Activated naive CD8-positive, alpha-beta T cell treated with anti-CD3 and anti-CD28 coated beads for 36 hours (primary cell): ENCODE measurements around the gene FTO. TPM values are rescaled to one million over a fixed set of nuclear protein-coding genes. Genes with fewer than 3 reads are reported as not detected.

Experiments used
- DNase-seq: peaks from one replicate; pipeline ENCODE4 v3.0.0; 2021
- H3K27ac Mint-ChIP-seq: one replicate; pipeline ENCODE4 v1.8.0; 2022; ENCODE audit warnings: mild to moderate bottlenecking, moderate library complexity, mixed read lengths
- H3K27me3 Mint-ChIP-seq: one replicate; pipeline ENCODE4 v1.8.0; 2022; ENCODE audit warnings: mild to moderate bottlenecking, mixed read lengths
- H3K36me3 Mint-ChIP-seq: one replicate; pipeline ENCODE4 v1.8.0; 2021; ENCODE audit warnings: mild to moderate bottlenecking, mixed read lengths
- H3K4me1 Mint-ChIP-seq: one replicate; pipeline ENCODE4 v1.8.0; 2021; ENCODE audit warnings: mixed read lengths
- H3K4me3 Mint-ChIP-seq: one replicate; pipeline ENCODE4 v1.8.0; 2022; ENCODE audit warnings: mild to moderate bottlenecking, moderate library complexity, mixed read lengths
- H3K9me3 Mint-ChIP-seq: one replicate; pipeline ENCODE4 v1.8.0; 2022; ENCODE audit warnings: mixed read lengths
- total RNA-seq, 2 experiments: library from RNA; stranded (reverse); gene quantifications; one replicate each; pipeline ENCODE4 v1.2.3, GENCODE V29; 2021

Gene FTO
- total RNA-seq, 2 experiments from 2014 or later = 51.1 to 52.7 TPM

DNA sequence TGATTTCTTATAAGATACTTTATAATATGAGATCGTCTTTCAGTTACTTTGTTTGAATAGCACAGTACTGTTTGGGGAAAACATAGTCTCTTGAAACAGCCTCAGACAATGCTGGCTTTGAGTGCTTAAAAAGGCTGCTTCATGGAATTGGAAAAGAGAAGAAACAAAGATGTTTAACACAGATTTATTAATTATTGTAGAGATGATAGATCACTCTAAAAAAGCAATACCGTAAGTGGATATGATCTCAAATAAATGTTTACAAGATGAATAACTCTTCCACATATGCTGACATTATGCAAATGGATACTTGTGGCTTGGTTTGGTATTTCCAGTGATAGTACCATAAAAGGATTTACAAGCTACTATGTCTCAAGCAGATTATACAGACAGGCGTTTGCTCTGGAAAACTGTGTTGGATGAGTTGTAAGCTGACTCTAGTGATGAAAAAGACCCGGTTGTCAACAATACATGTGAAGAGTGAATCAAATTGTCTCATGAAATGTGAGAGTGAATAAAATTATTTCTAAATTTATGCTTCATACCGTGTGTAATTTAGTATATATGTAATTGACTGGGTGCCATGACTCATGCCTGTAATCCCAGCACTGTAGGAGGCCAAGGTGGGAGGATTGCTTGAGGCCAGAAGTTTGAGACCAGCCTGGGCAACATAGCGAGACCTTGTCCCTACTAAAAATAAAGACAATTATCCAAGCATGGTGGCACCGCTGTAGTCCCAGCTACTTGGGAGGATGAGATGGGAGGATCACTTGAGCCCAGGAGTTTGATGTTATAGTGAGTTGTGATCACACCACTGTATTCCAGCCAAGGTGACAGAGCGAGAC, 105.4 kb downstream of the FTO start:
- Mint-ChIP-seq H3K27ac (no peak overlapping the region), H3K27me3 (no peaks in the 10 kb centered on the region), H3K9me3 (no peaks in the 10 kb centered on the region), H3K4me3 (no peak overlapping the region), H3K4me1 (peaks cover 13% of the 10 kb centered on the region), H3K36me3 (peaks cover 16% of the 10 kb centered on the region)
- no peak for DNase-seq

DNA sequence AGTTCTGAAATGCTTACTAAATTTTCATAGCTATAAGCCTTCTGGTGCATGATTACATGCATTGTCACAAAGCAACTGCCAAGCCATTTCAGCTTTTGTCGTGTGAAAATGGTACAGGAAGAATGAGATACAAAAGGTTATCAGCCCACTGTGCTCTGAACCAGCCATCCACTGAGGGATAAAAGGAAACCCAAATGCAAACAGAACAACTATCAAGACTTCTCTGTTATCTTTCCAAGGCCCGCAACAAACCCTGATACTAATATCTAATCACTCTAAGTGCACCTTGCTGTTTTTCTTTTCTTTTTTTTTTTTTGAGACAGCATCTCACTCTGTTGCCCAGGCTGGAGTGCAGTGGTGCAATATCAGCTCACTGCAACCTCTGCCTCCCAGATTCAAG, 109.0 kb downstream of the FTO start:
- DNase-seq = no peak
- H3K27ac Mint-ChIP-seq = no peak overlapping the region

GRCh38 chr16:53814801-53815200, 110.8 kb downstream of the FTO start:
- H3K36me3 Mint-ChIP-seq = peaks cover 30% of the 10 kb centered on the region
- H3K27ac Mint-ChIP-seq = peak overlapping the region; percentile 14
- no peaks in the 10 kb centered on the region for H3K9me3 Mint-ChIP-seq
- H3K27me3 Mint-ChIP-seq = no peaks in the 10 kb centered on the region
- H3K4me3 Mint-ChIP-seq = no peak overlapping the region
- peaks cover 3% of the 10 kb centered on the region for H3K4me1 Mint-ChIP-seq
- no peak for DNase-seq

More for the DNA sequence above, 109.0 kb downstream of the FTO start:
- Mint-ChIP-seq H3K36me3 (peaks cover 30% of the 10 kb centered on the region), H3K4me3 (no peak overlapping the region), H3K4me1 (no peaks in the 10 kb centered on the region), H3K27me3 (no peaks in the 10 kb centered on the region), H3K9me3 (no peaks in the 10 kb centered on the region)

DNA sequence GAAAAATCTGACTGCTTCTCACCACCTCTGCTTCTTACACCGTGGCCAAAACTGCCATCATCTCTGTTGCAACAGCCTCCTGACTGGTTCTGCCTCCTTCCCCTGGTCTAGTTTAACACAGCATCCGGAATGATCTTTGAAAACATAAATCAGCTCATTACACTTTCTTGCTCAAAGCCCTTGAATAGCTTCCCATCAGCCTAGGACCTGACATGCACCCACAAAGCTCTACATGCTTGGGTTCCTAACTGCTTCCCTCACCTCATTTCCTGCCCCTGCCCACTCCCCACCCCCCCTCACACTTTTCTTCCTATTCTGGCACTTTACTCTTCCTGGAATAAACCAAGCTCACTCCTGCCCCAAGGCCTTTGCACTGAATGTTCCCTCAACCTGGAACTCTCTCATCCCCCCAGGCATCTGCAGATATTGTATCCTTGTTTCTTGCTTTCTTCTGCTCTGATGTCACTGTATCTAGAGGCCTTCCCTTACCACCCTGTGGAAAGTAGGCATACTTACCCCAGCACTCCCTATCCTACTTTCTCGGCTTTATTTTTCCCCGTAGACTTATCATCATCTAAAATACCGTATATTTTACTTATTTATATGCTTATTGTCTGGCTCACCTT, 112.4 kb downstream of the FTO start:
- H3K27me3 Mint-ChIP-seq = no peaks in the 10 kb centered on the region
- peaks cover 25% of the 10 kb centered on the region for H3K36me3 Mint-ChIP-seq
- DNase-seq = no peak
- no peak overlapping the region for H3K4me3 Mint-ChIP-seq
- H3K27ac Mint-ChIP-seq = no peak overlapping the region
- H3K9me3 Mint-ChIP-seq = no peaks in the 10 kb centered on the region
- H3K4me1 Mint-ChIP-seq = peaks cover 5% of the 10 kb centered on the region

DNA sequence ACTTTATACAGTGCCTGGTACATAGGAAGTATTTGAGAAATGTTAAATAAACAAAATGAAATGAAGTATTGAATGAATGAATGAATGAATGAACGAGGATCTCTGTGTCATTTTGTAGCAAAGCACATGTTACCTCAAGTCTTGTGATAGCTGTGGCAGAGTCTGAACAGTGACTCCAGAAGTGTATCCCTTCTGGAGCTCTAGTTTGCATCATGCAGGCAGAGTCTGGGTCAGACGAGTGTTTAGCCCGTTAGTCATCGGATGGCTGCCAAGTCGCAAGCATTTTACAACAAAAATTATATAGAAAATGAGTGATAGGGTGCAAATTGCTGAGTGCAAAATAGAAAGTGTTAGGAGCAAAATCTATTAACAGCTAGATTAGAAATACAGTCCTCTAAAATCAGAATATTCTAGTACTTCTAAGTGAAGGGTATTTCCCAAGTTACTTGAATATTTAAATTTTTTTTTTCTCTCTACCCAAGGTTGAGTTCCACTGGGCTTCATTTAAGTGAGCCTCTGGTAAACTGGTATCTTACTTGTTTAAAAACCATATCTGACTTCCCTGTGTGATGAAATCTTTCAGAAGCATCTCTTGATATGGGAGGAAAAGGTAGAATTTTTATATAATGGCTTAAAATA, 113.3 kb downstream of the FTO start:
- peaks cover 10% of the 10 kb centered on the region for H3K4me1 Mint-ChIP-seq
- no peaks in the 10 kb centered on the region for H3K27me3 Mint-ChIP-seq
- H3K9me3 Mint-ChIP-seq = no peaks in the 10 kb centered on the region
- no peak for DNase-seq
- no peak overlapping the region for H3K27ac Mint-ChIP-seq
- H3K4me3 Mint-ChIP-seq = no peak overlapping the region
- peaks cover 25% of the 10 kb centered on the region for H3K36me3 Mint-ChIP-seq

DNA sequence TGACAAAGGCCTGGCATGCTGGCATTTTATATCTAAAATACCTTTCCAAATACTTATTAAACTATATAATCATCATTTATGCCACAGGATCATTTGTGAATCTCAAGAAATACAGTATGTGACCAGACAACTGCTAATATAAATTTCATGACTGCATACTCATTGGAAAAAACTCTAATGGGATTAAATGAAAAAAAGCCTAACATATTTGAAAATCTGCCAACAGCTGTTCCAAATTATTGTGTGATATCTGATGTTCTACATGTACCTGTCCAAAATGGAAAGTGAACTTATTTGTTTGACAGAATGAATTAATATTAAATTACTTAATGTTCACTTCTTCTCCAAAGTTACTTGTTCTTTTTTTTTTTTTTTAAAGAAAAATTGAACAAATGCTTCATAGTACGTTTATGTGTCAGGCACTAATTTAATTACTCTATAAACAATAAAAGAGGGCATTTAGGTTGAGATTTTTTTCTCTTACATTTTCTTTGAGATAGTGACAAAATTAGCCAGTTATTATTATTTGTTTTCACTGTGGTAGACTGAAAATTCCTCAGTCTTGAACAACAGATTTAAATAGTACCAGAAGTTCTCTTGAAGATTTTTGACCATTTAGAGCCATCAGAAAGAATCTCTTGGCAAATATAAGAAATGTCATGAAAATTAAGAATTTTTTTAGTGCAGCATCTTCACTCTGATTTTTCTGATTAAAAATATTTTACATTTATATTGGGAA, 114.0 kb downstream of the FTO start:
- peaks cover 25% of the 10 kb centered on the region for H3K36me3 Mint-ChIP-seq
- no peak overlapping the region for H3K27ac Mint-ChIP-seq
- no peak for DNase-seq
- H3K27me3 Mint-ChIP-seq = no peaks in the 10 kb centered on the region
- no peak overlapping the region for H3K4me3 Mint-ChIP-seq
- peaks cover 10% of the 10 kb centered on the region for H3K4me1 Mint-ChIP-seq
- H3K9me3 Mint-ChIP-seq = no peaks in the 10 kb centered on the region

DNA sequence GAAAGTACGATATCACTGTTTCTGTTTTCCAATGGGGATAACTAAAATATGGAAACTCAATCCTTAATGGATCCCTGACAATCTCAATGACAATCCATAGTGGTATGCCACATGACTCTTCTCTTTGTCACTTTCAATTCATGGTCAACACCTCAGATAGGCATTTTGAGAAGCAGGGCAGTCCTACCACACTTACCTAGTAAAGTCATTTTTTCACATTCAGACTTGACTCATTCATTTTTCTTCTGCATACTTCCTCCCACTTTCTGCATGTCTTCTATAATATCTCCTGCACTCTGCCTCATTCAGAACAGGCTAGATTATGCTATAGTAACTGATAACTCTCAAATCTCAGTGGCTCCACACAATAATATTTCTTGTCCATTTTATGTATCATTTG, 117.5 kb downstream of the FTO start:
- peaks cover 10% of the 10 kb centered on the region for H3K4me1 Mint-ChIP-seq
- no peak for DNase-seq
- H3K36me3 Mint-ChIP-seq = peaks cover 3% of the 10 kb centered on the region
- H3K9me3 Mint-ChIP-seq = no peaks in the 10 kb centered on the region
- H3K27ac Mint-ChIP-seq = no peak overlapping the region
- H3K4me3 Mint-ChIP-seq = no peak overlapping the region
- no peaks in the 10 kb centered on the region for H3K27me3 Mint-ChIP-seq

DNA sequence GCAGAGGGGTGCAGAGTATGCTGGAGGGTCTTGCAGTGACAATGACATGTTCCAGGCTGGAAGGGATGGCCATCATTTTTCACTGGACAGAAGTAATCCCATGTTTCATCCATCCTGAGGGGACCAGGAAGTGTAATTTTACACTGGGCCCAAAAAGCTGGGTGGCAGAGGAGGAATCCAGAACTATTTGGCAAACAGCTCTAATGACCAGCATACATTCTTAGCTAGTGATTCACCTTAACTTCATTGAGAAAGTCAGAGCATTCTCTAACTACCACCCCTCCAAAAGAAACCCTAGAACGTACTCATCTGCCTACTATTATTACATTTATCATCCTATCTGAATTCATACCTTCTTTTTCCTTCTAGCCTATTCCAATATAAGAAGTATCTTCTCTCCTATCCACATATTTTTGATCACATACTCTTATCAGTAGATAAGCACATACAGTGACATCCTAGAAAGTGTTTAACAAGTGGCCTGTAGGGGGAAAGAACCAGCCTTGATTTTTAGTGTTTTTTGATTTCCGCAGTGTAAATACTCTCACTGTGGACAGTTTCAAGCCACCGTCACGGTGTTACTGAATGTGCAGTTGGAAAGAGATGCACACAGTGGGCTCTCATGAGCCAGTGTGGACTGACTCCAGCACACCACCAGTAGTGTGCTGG, 118.1 kb downstream of the FTO start:
- Mint-ChIP-seq H3K9me3 (no peaks in the 10 kb centered on the region), H3K27ac (no peak overlapping the region), H3K36me3 (no peaks in the 10 kb centered on the region), H3K4me1 (peaks cover 10% of the 10 kb centered on the region), H3K4me3 (no peak overlapping the region), H3K27me3 (no peaks in the 10 kb centered on the region)
- no peak for DNase-seq

- H3K4me1 Mint-ChIP-seq = peaks cover 10% of the 10 kb centered on the region
- H3K27ac Mint-ChIP-seq = no peak overlapping the region
- H3K36me3 Mint-ChIP-seq = no peaks in the 10 kb centered on the region
- H3K4me3 Mint-ChIP-seq = no peak overlapping the region
- H3K9me3 Mint-ChIP-seq = no peaks in the 10 kb centered on the region
- no peak for DNase-seq
- H3K27me3 Mint-ChIP-seq = no peaks in the 10 kb centered on the region
Observed at GRCh38 chr16:53822936-53823529, 119.1 kb downstream of the FTO start.

DNA sequence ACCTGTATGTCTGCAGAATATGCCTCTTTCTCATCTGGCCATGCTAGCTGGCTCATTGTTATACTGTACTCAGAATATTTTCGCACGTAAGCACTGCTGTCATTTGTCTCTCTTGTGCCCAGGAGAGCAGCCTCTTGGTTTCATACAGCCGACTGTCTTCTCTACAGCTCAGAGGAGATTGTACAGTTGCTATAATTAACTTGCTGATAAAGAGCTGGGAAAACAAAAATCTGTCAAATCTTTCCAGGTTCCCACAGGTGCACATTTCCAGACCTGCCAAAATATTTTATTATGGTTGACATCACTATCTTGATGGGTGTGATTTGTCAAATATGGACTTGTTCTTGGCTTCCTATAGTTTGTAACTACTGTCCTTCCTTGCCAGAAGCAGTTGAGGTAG, 122.7 kb downstream of the FTO start:
- Mint-ChIP-seq H3K4me3 (no peak overlapping the region), H3K27me3 (no peaks in the 10 kb centered on the region), H3K9me3 (no peaks in the 10 kb centered on the region), H3K4me1 (peaks cover 3% of the 10 kb centered on the region), H3K36me3 (peaks cover 18% of the 10 kb centered on the region), H3K27ac (no peak overlapping the region)
- no peak for DNase-seq

DNA sequence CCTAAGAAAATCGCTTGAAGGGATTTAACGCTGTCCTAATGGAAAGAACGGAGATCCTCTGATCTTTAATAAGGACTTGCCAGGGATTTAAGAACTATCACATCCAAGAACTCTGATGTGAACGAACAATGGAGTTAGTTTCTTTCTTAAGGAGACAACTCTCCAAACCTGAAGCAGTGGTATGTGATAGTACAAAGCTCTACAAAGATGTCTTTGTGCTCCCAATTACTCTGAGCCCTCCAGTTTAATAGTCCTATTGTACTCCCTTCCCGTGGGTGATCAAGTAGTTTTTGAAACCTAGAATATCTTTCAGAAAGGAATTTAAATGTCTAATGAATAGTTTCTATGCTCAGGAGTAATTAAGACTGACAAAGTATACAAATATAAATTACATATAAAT, 123.8 kb downstream of the FTO start:
- DNase-seq = no peak

DNA sequence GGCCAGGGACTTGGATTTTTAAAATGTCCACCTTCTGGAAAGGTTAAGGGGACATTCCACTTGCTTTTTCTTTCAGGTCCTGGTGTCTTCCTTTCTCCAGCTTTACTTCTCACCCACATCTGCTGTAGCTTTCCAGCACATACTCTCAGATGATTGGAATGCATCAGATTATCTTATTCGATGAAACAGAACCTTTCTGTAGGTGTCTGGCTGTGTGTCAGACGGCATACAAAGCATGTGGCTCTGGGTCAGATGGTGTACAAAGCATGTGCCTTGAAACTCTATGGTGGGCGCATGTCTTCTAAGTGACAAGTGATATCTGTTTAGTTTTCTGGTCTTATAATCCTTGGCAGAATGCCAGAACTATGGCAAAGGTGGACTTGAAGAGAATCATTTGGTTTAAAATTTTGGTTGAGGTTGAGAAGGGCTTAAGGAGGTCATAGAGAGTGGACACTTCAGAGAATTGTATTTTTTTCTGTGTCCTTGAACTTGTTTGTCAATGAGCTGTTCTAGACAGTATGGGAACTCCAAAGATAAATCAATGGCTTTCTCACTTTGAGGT, 125.3 kb downstream of the FTO start:
- no peaks in the 10 kb centered on the region for H3K4me1 Mint-ChIP-seq
- H3K36me3 Mint-ChIP-seq = peaks cover 31% of the 10 kb centered on the region
- no peaks in the 10 kb centered on the region for H3K27me3 Mint-ChIP-seq
- H3K27ac Mint-ChIP-seq = no peak overlapping the region
- DNase-seq = no peak
- H3K4me3 Mint-ChIP-seq = no peak overlapping the region
- H3K9me3 Mint-ChIP-seq = no peaks in the 10 kb centered on the region

More for the DNA sequence above, 123.8 kb downstream of the FTO start:
- H3K4me3 Mint-ChIP-seq = no peak overlapping the region
- H3K27ac Mint-ChIP-seq = no peak overlapping the region
- no peaks in the 10 kb centered on the region for H3K27me3 Mint-ChIP-seq
- H3K36me3 Mint-ChIP-seq = peaks cover 22% of the 10 kb centered on the region
- no peaks in the 10 kb centered on the region for H3K9me3 Mint-ChIP-seq
- H3K4me1 Mint-ChIP-seq = no peaks in the 10 kb centered on the region

DNA sequence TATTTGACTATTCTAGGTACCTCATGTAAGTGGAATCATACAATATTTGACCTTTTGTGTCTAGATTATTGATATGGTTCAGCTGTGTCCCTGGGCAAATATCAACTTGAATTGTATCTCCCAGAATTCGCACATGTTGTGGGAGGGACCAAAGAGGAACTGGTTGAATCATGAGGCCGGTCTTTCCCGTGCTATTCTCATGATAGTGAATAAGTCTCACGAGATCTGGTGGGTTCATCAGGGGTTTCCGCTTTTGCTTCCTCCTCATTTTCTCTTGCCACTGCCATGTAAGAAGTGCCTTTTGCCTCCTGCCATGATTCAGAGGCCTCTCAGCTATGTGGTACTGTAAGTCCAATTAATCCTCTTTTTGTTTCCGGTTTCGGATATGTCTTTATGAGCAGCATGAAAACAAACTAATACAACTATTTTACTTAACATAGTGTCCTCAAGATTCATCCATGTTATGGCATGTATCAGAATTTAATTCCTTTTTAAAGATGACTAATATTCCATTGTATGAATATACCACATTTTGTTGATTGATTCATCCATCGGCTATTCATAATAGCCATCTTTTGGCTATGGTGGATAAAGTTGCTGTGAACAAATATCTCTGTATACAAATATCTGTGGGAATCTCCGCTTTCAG, 129.1 kb downstream of the FTO start:
- Mint-ChIP-seq H3K9me3 (no peaks in the 10 kb centered on the region), H3K36me3 (peaks cover 47% of the 10 kb centered on the region), H3K4me1 (peaks cover 5% of the 10 kb centered on the region), H3K27ac (no peak overlapping the region), H3K27me3 (no peaks in the 10 kb centered on the region), H3K4me3 (no peak overlapping the region)
- DNase-seq = no peak

- Mint-ChIP-seq H3K4me1 (peaks cover 5% of the 10 kb centered on the region), H3K27me3 (no peaks in the 10 kb centered on the region), H3K36me3 (peaks cover 36% of the 10 kb centered on the region), H3K9me3 (no peaks in the 10 kb centered on the region), H3K4me3 (no peak overlapping the region), H3K27ac (no peak overlapping the region)
- DNase-seq = no peak
Observed at GRCh38 chr16:53836142-53836541, 132.2 kb downstream of the FTO start.
